NB4 (cell line): ENCODE results near the gene CEMP1.

ENCODE experiments used
- DNase-seq: peaks from one replicate; pipeline ENCODE4 v3.0.0; 2010; ENCODE audit warnings: low read depth
- H3K4me3 ChIP-seq: one replicate; pipeline ENCODE4 v1.5.1; 2011; ENCODE audit warnings: mild to moderate bottlenecking, low read depth, low read length, moderate library complexity
- CTCF ChIP-seq: IDR thresholded peaks from one replicate; pipeline ENCODE4 v1.5.1; 2012; ENCODE audit warnings: low read depth, low read length
- MAX ChIP-seq: IDR thresholded peaks from 2 replicates; pipeline ENCODE4 v1.6.1; 2011; ENCODE audit warnings: low read depth, low read length
- MYC ChIP-seq: IDR thresholded peaks from 2 replicates; pipeline ENCODE4 v1.6.1; 2011; ENCODE audit warnings: low read depth, low read length
- POLR2A ChIP-seq: IDR thresholded peaks from 2 replicates; pipeline ENCODE4 v1.6.1; 2011; ENCODE audit warnings: mild to moderate bottlenecking; ENCODE audit not compliant: insufficient read length; ENCODE audit errors: extremely low read depth

CEMP1 gene

GRCh38 chr16:2494616-2495015 lies 36.6 kb downstream of the CEMP1 start:
- no peak for DNase-seq
- TF ChIP-seq MAX (no peak), POLR2A (no peak), CTCF (no peak)
- no peak overlapping the region for H3K4me3 ChIP-seq

- TF ChIP-seq CTCF (no peak), MAX (no peak), POLR2A (no peak), MYC (no peak)
- H3K4me3 ChIP-seq = no peak overlapping the region
- DNase-seq = no peak
These were observed 37.6 kb downstream of the CEMP1 start for GRCh38 chr16:2493605-2494004.

- no peak for DNase-seq
- H3K4me3 ChIP-seq = no peak overlapping the region
- no peak for TF ChIP-seq CTCF
- TF ChIP-seq POLR2A = no peak
- no peak for TF ChIP-seq MAX
- TF ChIP-seq MYC = no peak
These were observed 38.9 kb downstream of the CEMP1 start for GRCh38 chr16:2492292-2492691.

- TF ChIP-seq MAX (no peak), POLR2A (no peak), CTCF (no peak), MYC (no peak)
- DNase-seq = no peak
- H3K4me3 ChIP-seq = no peak overlapping the region
These were observed 40.8 kb downstream of the CEMP1 start for GRCh38 chr16:2490190-2491105.

- TF ChIP-seq CTCF (no peak), MAX (no peak), POLR2A (no peak), MYC (no peak)
- no peak for DNase-seq
- no peak overlapping the region for H3K4me3 ChIP-seq
These were observed 41.6 kb downstream of the CEMP1 start for GRCh38 chr16:2489581-2489980.
